ENCODE data around the gene DGLUCY.

The DGLUCY gene

DNA sequence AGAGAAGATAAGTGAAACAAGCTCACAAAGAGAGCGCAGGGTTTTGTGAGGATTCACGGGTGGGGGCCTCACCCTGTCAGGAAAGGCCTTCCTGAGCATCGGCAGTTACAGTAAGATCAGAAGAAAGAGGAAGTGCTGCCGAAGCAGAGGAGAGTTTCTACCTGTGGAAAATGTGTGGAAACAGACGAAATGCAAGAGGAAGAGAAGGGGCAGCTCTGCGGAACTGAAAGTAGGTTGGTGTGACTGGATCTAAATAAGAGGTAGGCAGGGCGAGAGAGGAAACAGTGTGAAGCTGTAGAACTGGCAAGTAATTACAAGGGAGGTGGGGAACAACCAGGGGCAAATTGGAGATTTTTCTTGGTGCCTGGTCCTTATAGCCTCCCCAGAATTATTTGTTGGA lies 128.0 kb downstream of the DGLUCY start (continued):
- TF ChIP-seq HIC1 (tag by site-specific recombination; IDR thresholded peaks at IDR 0.05) (no peak), ZNF785 (tag by site-specific recombination; IDR thresholded peaks at IDR 0.05) (no peak), ZBTB6 (tag by site-specific recombination; IDR thresholded peaks at IDR 0.05) (no peak), ZNF19 (tag by site-specific recombination; IDR thresholded peaks at IDR 0.05; ENCODE audit: low read depth) (no peak)
- TF ChIP-seq, protein P1, sequence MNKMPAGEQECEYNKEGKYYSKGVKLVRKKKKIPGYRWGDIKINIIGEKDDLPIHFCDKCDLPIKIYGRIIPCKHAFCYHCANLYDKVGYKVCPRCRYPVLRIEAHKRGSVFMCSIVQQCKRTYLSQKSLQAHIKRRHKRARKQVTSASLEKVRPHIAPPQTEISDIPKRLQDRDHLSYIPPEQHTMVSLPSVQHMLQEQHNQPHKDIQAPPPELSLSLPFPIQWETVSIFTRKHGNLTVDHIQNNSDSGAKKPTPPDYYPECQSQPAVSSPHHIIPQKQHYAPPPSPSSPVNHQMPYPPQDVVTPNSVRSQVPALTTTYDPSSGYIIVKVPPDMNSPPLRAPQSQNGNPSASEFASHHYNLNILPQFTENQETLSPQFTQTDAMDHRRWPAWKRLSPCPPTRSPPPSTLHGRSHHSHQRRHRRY (tag by site-specific recombination; IDR thresholded peaks at IDR 0.05), result no peak

- TF ChIP-seq EGR2 (tag by site-specific recombination; IDR thresholded peaks at IDR 0.05; ENCODE audit: low read depth), result peak; percentile 17; the same call in 1 of the 2 replicates
- no peak for TF ChIP-seq ZSCAN30 (tag by site-specific recombination; IDR thresholded peaks at IDR 0.05)
- Histone ChIP-seq H3K27ac (ENCODE audit: extremely low read depth, low read depth, low read length) (no peak overlapping the region), H3K9me3 (ENCODE audit: control insufficient read depth, insufficient read depth, low read depth, low read length) (no peaks in the 10 kb centered on the region), H3K4me3 (ENCODE audit: low read depth, low read length) (no peak overlapping the region), H3K36me3 (ENCODE audit: control insufficient read depth in 2 of 2, insufficient read depth in 1 of 2, low read length in 2 of 2) (no peaks in the 10 kb centered on the region), H3K4me1 (ENCODE audit: control insufficient read depth, insufficient read depth, low read length) (no peaks in the 10 kb centered on the region)
- ChIA-PET CTCF (interaction anchor here (0.5 to 1.1 kb wide), 2 partner anchors 65 to 339 kb away, joined by 3 read pairs; no protein-coding TSS in a partner anchor), POLR2A (interaction anchor here (0.5 kb wide), 1 partner anchor 19 kb away, joined by 6 read pairs; no protein-coding TSS in a partner anchor)
Measured at GRCh38 chr14:91242635-91243034, 128.8 kb downstream of the DGLUCY start.

- no peak for TF ChIP-seq ZBTB6 (tag by site-specific recombination; IDR thresholded peaks at IDR 0.05)
- ChIA-PET POLR2A (interaction anchor here (0.5 kb wide), 1 partner anchor 19 kb away, joined by 6 read pairs; no protein-coding TSS in a partner anchor), CTCF (interaction anchor here (0.5 to 1.1 kb wide), 2 partner anchors 66 to 340 kb away, joined by 3 read pairs; no protein-coding TSS in a partner anchor)
- Histone ChIP-seq H3K4me3 (ENCODE audit: low read depth, low read length) (no peak overlapping the region), H3K9me3 (ENCODE audit: control insufficient read depth, insufficient read depth, low read depth, low read length) (no peaks in the 10 kb centered on the region), H3K4me1 (ENCODE audit: control insufficient read depth, insufficient read depth, low read length) (no peaks in the 10 kb centered on the region), H3K36me3 (ENCODE audit: control insufficient read depth in 2 of 2, insufficient read depth in 1 of 2, low read length in 2 of 2) (no peaks in the 10 kb centered on the region), H3K27ac (ENCODE audit: extremely low read depth, low read depth, low read length) (no peak overlapping the region)
Measured at GRCh38 chr14:91243074-91243471, 129.2 kb downstream of the DGLUCY start.

GRCh38 chr14:91244501-91244901 lies 130.6 kb downstream of the DGLUCY start, which contains the start of gene GPR68:
TSS of gene GPR68 (minus strand) at chr14:91244704. CDS start at chr14:91235050, 9,654 bp downstream.
- CTCF ChIA-PET, result interaction anchor here (0.6 to 1.2 kb wide), 3 partner anchors 8 to 89 kb away, joined by 3 to 6 read pairs (median 3); no protein-coding TSS in a partner anchor
- TF ChIP-seq SCRT2 (tag by site-specific recombination; IDR thresholded peaks at IDR 0.05), result no peak
- TF ChIP-seq ZNF112 (tag by site-specific recombination; IDR thresholded peaks at IDR 0.05), result no peak
- peak; percentile 93 for TF ChIP-seq ZIC2 (tag by site-specific recombination; IDR thresholded peaks at IDR 0.05)
- TF ChIP-seq ZNF513 (tag by site-specific recombination; IDR thresholded peaks at IDR 0.05), result no peak
- no peak for TF ChIP-seq ZBTB7A (tag by site-specific recombination; IDR thresholded peaks at IDR 0.05; ENCODE audit: low read depth)
- no peak for TF ChIP-seq ZNF747 (tag by site-specific recombination; IDR thresholded peaks at IDR 0.05)
- peak; percentile 37; the same call in 1 of the 2 replicates for TF ChIP-seq GLIS1 (tag by site-specific recombination; IDR thresholded peaks at IDR 0.05)
- no peak for TF ChIP-seq KLF8 (tag by site-specific recombination; IDR thresholded peaks at IDR 0.05)
- TF ChIP-seq KLF7 (tag by site-specific recombination; IDR thresholded peaks at IDR 0.05; ENCODE audit: borderline replicate concordance), result no peak
- TF ChIP-seq ZBTB8A (tag by site-specific recombination; IDR thresholded peaks at IDR 0.05), result no peak
- TF ChIP-seq ZNF248 (tag by site-specific recombination; IDR thresholded peaks at IDR 0.05), result no peak
- TF ChIP-seq SP7 (tag by site-specific recombination; IDR thresholded peaks at IDR 0.05), result no peak
- TF ChIP-seq ZNF501 (tag by site-specific recombination; IDR thresholded peaks at IDR 0.05), result no peak
- no peak for TF ChIP-seq ZNF510 (tag by site-specific recombination; IDR thresholded peaks at IDR 0.05; ENCODE audit: insufficient replicate concordance)
- no peak for TF ChIP-seq ZNF157 (tag by site-specific recombination; IDR thresholded peaks at IDR 0.05)
- TF ChIP-seq ZBTB48 (tag by site-specific recombination; IDR thresholded peaks at IDR 0.05), result no peak
- H3K9me3 ChIP-seq (ENCODE audit: control insufficient read depth, insufficient read depth, low read depth, low read length), result no peaks in the 10 kb centered on the region
- H3K27ac ChIP-seq (ENCODE audit: extremely low read depth, low read depth, low read length), result no peak within 1 kb of the TSS
- no peaks in the 10 kb centered on the region for H3K4me1 ChIP-seq (ENCODE audit: control insufficient read depth, insufficient read depth, low read length)
- POLR2A ChIA-PET, result interaction anchor here (0.7 kb wide), 1 partner anchor 47 kb away, joined by 3 read pairs; no protein-coding TSS in a partner anchor
- no peak within 1 kb of the TSS for H3K4me3 ChIP-seq (ENCODE audit: low read depth, low read length)
- no peaks in the 10 kb centered on the region for H3K36me3 ChIP-seq (ENCODE audit: control insufficient read depth in 2 of 2, insufficient read depth in 1 of 2, low read length in 2 of 2)
